HFF-Myc (cell line): Measurements from ENCODE around the gene NRGN.

Experiments
- DNase-seq: peaks from one replicate; pipeline ENCODE4 v3.0.0-alpha.2; 2011; ENCODE audit warnings: low read depth; ENCODE audit errors: extremely low read depth
- H3K4me3 ChIP-seq: replicated peaks from 2 replicates; pipeline ENCODE4 v1.5.1; 2011; ENCODE audit warnings: low read depth, mild to moderate bottlenecking, control low read depth, low read length
- CTCF ChIP-seq: IDR thresholded peaks from 2 replicates; pipeline ENCODE4 v1.5.1; 2012; ENCODE audit warnings: mild to moderate bottlenecking, low read depth, low read length, control low read depth; ENCODE audit errors: missing control alignments

NRGN gene

GRCh38 chr11:124760806-124761205 is 21.1 kb downstream of the NRGN start:
- DNase-seq = no peak
- no peak for TF ChIP-seq CTCF
- no peak overlapping the region for H3K4me3 ChIP-seq

GRCh38 chr11:124761301-124762104 is 21.8 kb downstream of the NRGN start:
- no peak for DNase-seq
- no peak for TF ChIP-seq CTCF
- H3K4me3 ChIP-seq = no peak overlapping the region

GRCh38 chr11:124762105-124762623 is 22.4 kb downstream of the NRGN start, which contains the start of gene ESAM:
TSS of gene ESAM (minus strand) at chr11:124762290. CDS start at chr11:124762154, 136 bp downstream.
- DNase-seq = no peak
- peak within 1 kb of the TSS; percentile 35 for H3K4me3 ChIP-seq
- TF ChIP-seq CTCF = no peak

- no peak for TF ChIP-seq CTCF
- no peak for DNase-seq
- H3K4me3 ChIP-seq = peak overlapping the region; percentile 35
Observed at GRCh38 chr11:124762624-124763155, 22.9 kb downstream of the NRGN start.

GRCh38 chr11:124763156-124763947 is 23.6 kb downstream of the NRGN start:
- peak; percentile 83 for TF ChIP-seq CTCF
- H3K4me3 ChIP-seq = peak overlapping the region; percentile 35
- DNase-seq = peak; percentile 26

- TF ChIP-seq CTCF = no peak
- DNase-seq = no peak
Observed at GRCh38 chr11:124766156-124766555, 26.4 kb downstream of the NRGN start.

More at GRCh38 chr11:124766156-124766555, 26.4 kb downstream of the NRGN start:
- H3K4me3 ChIP-seq = no peak overlapping the region
